Measurements from ENCODE around the gene EXOG.

Gene EXOG

GRCh38 chr3:38487323-38487722, 8.8 kb upstream of the EXOG start:
- H3K4me3 ChIP-seq (ENCODE audit: low read depth, low read length), result no peak overlapping the region
- peaks cover 14 to 28% of the 10 kb centered on the region in 2 experiments for H3K36me3 ChIP-seq (ENCODE audit: control insufficient read depth in 1 of 2, insufficient read depth in 2 of 2, low read length in 2 of 2)
- H3K27me3 ChIP-seq (ENCODE audit: insufficient read depth, low read length), result no peaks in the 10 kb centered on the region
- DNase-seq, result no peak
- no peak overlapping the region for H3K27ac ChIP-seq (ENCODE audit: low read depth, low read length)
- H3K14ac ChIP-seq (ENCODE audit: low read length), result no peak overlapping the region
- no peak overlapping the region for H4K91ac ChIP-seq (ENCODE audit: low read depth, low read length)
- no peaks in the 10 kb centered on the region for H3K9me3 ChIP-seq (ENCODE audit: insufficient read depth, low read depth, low read length)
- H2BK120ac ChIP-seq (ENCODE audit: insufficient read depth, low read length, poor library complexity), result no peak overlapping the region
- H3K4ac ChIP-seq (ENCODE audit: low read depth, low read length), result no peak overlapping the region
- H3K18ac ChIP-seq (ENCODE audit: low read length), result no peak overlapping the region
- no CpG with 5 or more reads among the region's 3 CpGs for WGBS (ENCODE audit: extremely low coverage, insufficient coverage, insufficient read length)
- no peaks in the 10 kb centered on the region for H3K79me2 ChIP-seq (ENCODE audit: control insufficient read depth, insufficient read depth, low read length, poor library complexity)
- no peaks in the 10 kb centered on the region for H3K4me1 ChIP-seq (ENCODE audit: control insufficient read depth in 1 of 2, insufficient read depth in 2 of 2, low read length in 2 of 2)
- H3K23ac ChIP-seq (ENCODE audit: low read length), result no peak overlapping the region
- no peak overlapping the region for H3K4me2 ChIP-seq (ENCODE audit: low read length)
- no peak overlapping the region for H2AK5ac ChIP-seq (ENCODE audit: low read length)
- H2AFZ ChIP-seq (ENCODE audit: insufficient read depth, low read length, poor library complexity), result no peak overlapping the region
- H4K12ac ChIP-seq (ENCODE audit: low read depth, low read length), result no peak overlapping the region
- no peak overlapping the region for H2BK12ac ChIP-seq (ENCODE audit: low read length)
- H4K8ac ChIP-seq (ENCODE audit: low read depth, low read length), result no peak overlapping the region
- H3K79me1 ChIP-seq (ENCODE audit: low read length), result no peaks in the 10 kb centered on the region
- no peak overlapping the region for H3K9ac ChIP-seq (ENCODE audit: low read length)
- no peak overlapping the region for H2BK5ac ChIP-seq (ENCODE audit: low read depth, low read length, poor library complexity)

GRCh38 chr3:38488949-38489348, 7.2 kb upstream of the EXOG start:
- Histone ChIP-seq H4K91ac (ENCODE audit: low read depth, low read length) (no peak overlapping the region), H3K9ac (ENCODE audit: low read length) (no peak overlapping the region), H3K14ac (ENCODE audit: low read length) (no peak overlapping the region), H2AK5ac (ENCODE audit: low read length) (no peak overlapping the region), H2AFZ (ENCODE audit: insufficient read depth, low read length, poor library complexity) (no peak overlapping the region), H3K79me1 (ENCODE audit: low read length) (no peaks in the 10 kb centered on the region), H3K27me3 (ENCODE audit: insufficient read depth, low read length) (no peaks in the 10 kb centered on the region), H3K18ac (ENCODE audit: low read length) (no peak overlapping the region), H3K4me2 (ENCODE audit: low read length) (no peak overlapping the region), H3K4ac (ENCODE audit: low read depth, low read length) (no peak overlapping the region), H3K4me3 (ENCODE audit: low read depth, low read length) (no peak overlapping the region), H3K79me2 (ENCODE audit: control insufficient read depth, insufficient read depth, low read length, poor library complexity) (no peaks in the 10 kb centered on the region), H3K27ac (ENCODE audit: low read depth, low read length) (no peak overlapping the region), H3K36me3 (ENCODE audit: control insufficient read depth in 1 of 2, insufficient read depth in 2 of 2, low read length in 2 of 2) (peaks cover 4 to 13% of the 10 kb centered on the region in 2 experiments), H4K8ac (ENCODE audit: low read depth, low read length) (no peak overlapping the region), H4K12ac (ENCODE audit: low read depth, low read length) (no peak overlapping the region), H3K9me3 (ENCODE audit: insufficient read depth, low read depth, low read length) (no peaks in the 10 kb centered on the region), H2BK5ac (ENCODE audit: low read depth, low read length, poor library complexity) (no peak overlapping the region), H3K4me1 (ENCODE audit: control insufficient read depth in 1 of 2, insufficient read depth in 2 of 2, low read length in 2 of 2) (no peaks in the 10 kb centered on the region), H2BK12ac (ENCODE audit: low read length) (no peak overlapping the region), H2BK120ac (ENCODE audit: insufficient read depth, low read length, poor library complexity) (no peak overlapping the region), H3K23ac (ENCODE audit: low read length) (no peak overlapping the region)
- WGBS (ENCODE audit: extremely low coverage, insufficient coverage, insufficient read length), result no CpG with 5 or more reads among the region's 2 CpGs
- no peak for DNase-seq

GRCh38 chr3:38489766-38490165, 6.4 kb upstream of the EXOG start:
- DNase-seq, result no peak
- Histone ChIP-seq H3K4me1 (ENCODE audit: control insufficient read depth in 1 of 2, insufficient read depth in 2 of 2, low read length in 2 of 2) (no peaks in the 10 kb centered on the region), H3K36me3 (ENCODE audit: control insufficient read depth in 1 of 2, insufficient read depth in 2 of 2, low read length in 2 of 2) (peaks cover 2 to 10% of the 10 kb centered on the region in 2 experiments), H2BK5ac (ENCODE audit: low read depth, low read length, poor library complexity) (no peak overlapping the region), H3K4me2 (ENCODE audit: low read length) (no peak overlapping the region), H3K23ac (ENCODE audit: low read length) (no peak overlapping the region), H3K27me3 (ENCODE audit: insufficient read depth, low read length) (no peaks in the 10 kb centered on the region), H4K12ac (ENCODE audit: low read depth, low read length) (no peak overlapping the region), H3K9ac (ENCODE audit: low read length) (no peak overlapping the region), H3K14ac (ENCODE audit: low read length) (no peak overlapping the region), H4K8ac (ENCODE audit: low read depth, low read length) (no peak overlapping the region), H3K79me1 (ENCODE audit: low read length) (no peaks in the 10 kb centered on the region), H4K91ac (ENCODE audit: low read depth, low read length) (no peak overlapping the region), H2BK120ac (ENCODE audit: insufficient read depth, low read length, poor library complexity) (no peak overlapping the region), H3K9me3 (ENCODE audit: insufficient read depth, low read depth, low read length) (no peaks in the 10 kb centered on the region), H2BK12ac (ENCODE audit: low read length) (no peak overlapping the region), H3K4ac (ENCODE audit: low read depth, low read length) (no peak overlapping the region), H3K4me3 (ENCODE audit: low read depth, low read length) (no peak overlapping the region), H3K27ac (ENCODE audit: low read depth, low read length) (no peak overlapping the region), H3K18ac (ENCODE audit: low read length) (no peak overlapping the region), H3K79me2 (ENCODE audit: control insufficient read depth, insufficient read depth, low read length, poor library complexity) (no peaks in the 10 kb centered on the region), H2AK5ac (ENCODE audit: low read length) (no peak overlapping the region), H2AFZ (ENCODE audit: insufficient read depth, low read length, poor library complexity) (no peak overlapping the region)
- no CpG with 5 or more reads among the region's 2 CpGs for WGBS (ENCODE audit: extremely low coverage, insufficient coverage, insufficient read length)

GRCh38 chr3:38490281-38491030, 5.7 kb upstream of the EXOG start:
- Histone ChIP-seq H3K4me1 (ENCODE audit: control insufficient read depth in 1 of 2, insufficient read depth in 2 of 2, low read length in 2 of 2) (no peaks in the 10 kb centered on the region), H3K36me3 (ENCODE audit: control insufficient read depth in 1 of 2, insufficient read depth in 2 of 2, low read length in 2 of 2) (peaks cover 2 to 7% of the 10 kb centered on the region in 2 experiments), H3K23ac (ENCODE audit: low read length) (no peak overlapping the region), H3K18ac (ENCODE audit: low read length) (no peak overlapping the region), H2AK5ac (ENCODE audit: low read length) (no peak overlapping the region), H3K27ac (ENCODE audit: low read depth, low read length) (no peak overlapping the region), H3K79me2 (ENCODE audit: control insufficient read depth, insufficient read depth, low read length, poor library complexity) (no peaks in the 10 kb centered on the region), H4K8ac (ENCODE audit: low read depth, low read length) (no peak overlapping the region), H3K4me3 (ENCODE audit: low read depth, low read length) (no peak overlapping the region), H3K27me3 (ENCODE audit: insufficient read depth, low read length) (no peaks in the 10 kb centered on the region), H3K9me3 (ENCODE audit: insufficient read depth, low read depth, low read length) (no peaks in the 10 kb centered on the region), H2BK120ac (ENCODE audit: insufficient read depth, low read length, poor library complexity) (no peak overlapping the region), H3K9ac (ENCODE audit: low read length) (no peak overlapping the region), H4K12ac (ENCODE audit: low read depth, low read length) (no peak overlapping the region), H3K79me1 (ENCODE audit: low read length) (no peaks in the 10 kb centered on the region), H2BK5ac (ENCODE audit: low read depth, low read length, poor library complexity) (no peak overlapping the region), H3K4ac (ENCODE audit: low read depth, low read length) (no peak overlapping the region), H3K4me2 (ENCODE audit: low read length) (no peak overlapping the region), H2AFZ (ENCODE audit: insufficient read depth, low read length, poor library complexity) (no peak overlapping the region), H3K14ac (ENCODE audit: low read length) (no peak overlapping the region), H4K91ac (ENCODE audit: low read depth, low read length) (no peak overlapping the region), H2BK12ac (ENCODE audit: low read length) (no peak overlapping the region)
- WGBS (ENCODE audit: extremely low coverage, insufficient coverage, insufficient read length), result no CpG with 5 or more reads among the region's 11 CpGs
- DNase-seq, result no peak
